ENCODE data around the gene COPE.

The COPE gene

DNA sequence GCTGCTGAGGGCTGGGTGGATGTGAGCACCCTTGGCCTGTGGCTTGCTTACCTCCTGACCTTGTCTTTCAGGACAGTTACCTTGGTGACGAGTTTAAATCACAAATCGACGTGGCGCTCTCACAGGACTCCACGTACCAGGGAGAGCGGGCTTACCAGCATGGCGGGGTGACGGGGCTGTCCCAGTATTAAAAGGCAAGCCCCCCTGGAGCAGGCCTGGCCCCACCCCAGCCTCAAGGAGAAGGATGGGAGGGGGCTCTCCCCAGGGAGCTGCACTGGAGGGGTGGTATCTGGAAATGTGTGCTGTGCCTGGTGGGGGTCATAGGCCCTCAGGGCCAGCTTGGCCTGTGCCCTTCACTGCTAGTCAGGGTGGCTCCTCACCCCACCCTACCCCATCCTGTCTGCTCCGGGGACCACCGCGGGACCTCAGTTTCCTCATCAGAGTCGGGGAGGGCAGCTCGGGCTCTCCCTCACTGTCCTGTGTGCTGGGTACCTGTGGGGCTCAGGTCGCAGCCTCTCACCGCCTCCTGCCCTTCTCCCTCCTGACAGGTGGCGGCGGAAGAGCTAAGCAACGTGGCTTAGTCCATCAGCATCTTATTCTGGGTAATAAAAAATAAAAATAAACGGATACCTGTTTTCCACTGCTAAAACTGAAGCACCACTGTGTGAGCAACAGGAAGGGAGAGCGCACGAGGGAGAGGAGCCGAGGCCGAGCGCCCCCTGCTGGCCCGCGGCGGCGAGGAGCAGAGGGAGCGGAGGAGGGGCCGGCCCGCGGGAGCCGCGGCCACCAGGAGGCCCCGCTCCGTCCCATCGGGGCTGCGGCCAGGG, 53.0 kb downstream of the COPE start:
- DNase-seq = no peak

DNA sequence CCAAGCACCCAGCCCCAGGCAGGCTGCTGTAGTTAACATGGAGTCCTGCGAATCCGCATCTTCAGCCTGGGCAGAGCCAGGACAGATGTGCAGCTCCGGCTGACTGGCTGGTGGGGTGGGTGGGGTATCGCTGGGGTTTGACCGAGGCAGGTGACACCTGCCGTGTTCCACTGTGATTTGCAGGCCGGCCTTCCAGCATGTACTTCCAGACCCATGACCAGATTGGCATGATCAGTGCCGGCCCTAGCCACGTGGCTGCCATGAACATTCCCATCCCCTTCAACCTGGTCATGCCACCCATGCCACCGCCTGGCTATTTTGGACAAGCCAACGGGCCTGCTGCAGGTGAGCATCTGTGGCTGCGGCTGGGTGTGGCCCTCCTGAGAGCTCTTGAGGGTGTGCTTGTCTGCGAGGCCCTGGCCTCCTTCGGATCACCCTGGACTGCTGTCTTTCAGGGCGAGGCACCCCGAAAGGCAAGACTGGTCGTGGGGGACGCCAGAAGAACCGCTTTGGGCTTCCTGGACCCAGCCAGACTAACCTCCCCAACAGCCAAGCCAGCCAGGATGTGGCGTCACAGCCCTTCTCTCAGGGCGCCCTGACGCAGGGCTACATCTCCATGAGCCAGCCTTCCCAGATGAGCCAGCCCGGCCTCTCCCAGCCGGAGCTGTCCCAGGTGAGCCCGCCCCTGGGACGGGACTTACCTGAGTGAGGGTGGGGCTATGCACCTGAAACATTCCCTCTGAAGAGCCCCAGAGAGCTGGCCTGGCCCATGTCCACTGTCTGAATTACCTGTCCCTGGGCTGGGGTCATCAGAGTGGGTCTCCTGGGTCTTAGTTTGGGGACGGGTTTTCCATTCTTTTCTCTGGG, 53.8 kb downstream of the COPE start:
- no peak for DNase-seq

DNA sequence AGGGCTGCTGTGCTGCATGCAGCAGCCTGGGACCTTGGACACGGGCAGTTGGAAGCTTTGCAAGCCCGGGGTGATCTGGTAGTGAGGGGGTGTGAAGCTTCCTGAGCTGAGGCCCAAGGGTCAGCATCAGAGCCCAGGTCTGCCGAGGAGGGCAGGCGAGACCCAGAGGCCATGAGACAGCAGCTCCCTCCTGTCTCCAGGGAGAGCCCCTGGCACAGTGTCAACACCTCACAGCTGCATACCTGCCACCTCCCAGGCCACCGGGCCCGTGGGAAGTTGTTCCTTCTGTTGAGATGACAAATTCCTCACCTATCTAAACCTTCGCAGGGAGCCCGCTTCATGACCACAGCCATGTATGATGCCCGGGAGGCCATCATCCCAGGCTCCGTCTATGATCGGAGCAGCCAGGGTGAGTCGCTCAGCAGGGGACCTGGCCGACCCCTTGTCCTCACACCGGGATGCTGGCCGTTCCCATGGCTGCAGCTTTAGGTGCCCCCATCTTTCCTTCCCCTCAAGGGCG, 55.3 kb downstream of the COPE start:
- DNase-seq = no peak

DNA sequence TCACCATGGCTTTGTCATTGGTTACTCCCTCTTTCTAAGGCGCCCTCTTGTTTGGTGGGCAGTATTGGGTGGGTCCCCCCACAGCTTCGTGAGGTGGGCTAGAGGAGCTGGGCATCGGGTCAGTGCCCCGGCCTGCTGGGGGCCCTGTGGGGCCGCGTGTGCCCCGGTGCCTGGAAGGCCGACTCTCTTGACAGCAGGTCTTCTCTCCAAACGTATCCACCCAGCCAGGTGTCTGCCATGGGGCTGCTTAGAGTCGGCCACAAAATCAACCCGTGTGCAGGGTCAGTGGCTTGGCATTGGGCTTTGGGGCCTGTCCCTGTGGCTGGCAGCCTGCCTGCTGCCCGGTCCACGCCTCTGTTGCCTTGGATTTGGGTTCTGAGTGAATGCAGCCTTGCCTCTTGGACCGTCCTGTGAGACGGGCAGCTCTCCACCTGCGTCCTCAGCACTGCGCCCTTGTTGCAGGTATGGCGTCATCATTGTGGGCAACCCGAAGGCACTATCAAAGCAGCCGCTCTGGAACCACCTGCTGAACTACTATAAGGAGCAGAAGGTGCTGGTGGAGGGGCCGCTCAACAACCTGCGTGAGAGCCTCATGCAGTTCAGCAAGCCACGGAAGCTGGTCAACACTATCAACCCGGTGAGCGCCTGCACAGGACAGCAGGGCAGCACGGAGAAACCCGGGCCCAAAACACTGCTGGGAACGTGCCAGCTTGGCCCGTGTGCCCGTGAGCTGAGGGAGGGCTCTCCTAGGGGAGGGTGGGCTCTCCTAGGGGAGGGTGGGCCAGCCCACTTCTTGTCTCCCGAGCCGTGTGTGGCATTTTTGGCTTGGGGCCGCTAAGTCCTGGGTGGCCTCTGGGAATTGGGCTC, 56.0 kb downstream of the COPE start:
- no peak for DNase-seq

DNA sequence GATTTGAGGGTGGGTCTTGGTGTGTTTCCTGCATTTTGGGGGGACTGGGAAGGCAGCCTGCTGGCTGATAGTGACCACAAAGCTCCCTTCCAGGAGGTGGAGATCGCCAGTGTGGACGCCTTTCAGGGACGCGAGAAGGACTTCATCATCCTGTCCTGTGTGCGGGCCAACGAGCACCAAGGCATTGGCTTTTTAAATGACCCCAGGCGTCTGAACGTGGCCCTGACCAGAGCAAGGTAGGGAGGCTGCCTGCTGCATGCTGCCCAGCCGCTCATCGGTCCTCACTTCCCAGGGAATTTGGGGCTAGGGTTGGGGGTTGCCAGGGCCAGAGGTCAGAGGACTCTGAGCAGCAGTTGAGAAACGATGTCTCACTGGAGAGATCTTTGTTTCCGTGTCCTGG, 57.3 kb downstream of the COPE start:
- DNase-seq = no peak

DNA sequence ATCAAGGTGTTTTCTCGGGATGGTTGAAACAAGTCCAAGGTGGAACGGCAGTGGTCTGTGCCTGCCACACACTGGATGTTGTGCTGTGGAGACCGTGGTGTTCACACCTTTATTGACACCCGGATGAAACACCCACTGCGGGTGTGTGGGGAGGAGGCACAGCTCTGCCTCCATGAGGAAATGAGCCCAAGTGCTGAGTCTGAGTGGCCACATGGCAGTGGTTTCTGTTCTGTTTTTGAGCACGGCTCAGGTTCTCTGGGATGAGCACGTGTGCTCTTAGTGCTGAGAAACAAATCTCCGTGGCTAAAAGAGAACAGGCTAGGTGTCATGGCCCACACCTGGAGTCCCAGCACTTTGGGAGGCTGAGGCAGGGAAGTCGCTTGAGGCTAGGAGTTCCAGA, 58.0 kb downstream of the COPE start:
- no peak for DNase-seq

DNA sequence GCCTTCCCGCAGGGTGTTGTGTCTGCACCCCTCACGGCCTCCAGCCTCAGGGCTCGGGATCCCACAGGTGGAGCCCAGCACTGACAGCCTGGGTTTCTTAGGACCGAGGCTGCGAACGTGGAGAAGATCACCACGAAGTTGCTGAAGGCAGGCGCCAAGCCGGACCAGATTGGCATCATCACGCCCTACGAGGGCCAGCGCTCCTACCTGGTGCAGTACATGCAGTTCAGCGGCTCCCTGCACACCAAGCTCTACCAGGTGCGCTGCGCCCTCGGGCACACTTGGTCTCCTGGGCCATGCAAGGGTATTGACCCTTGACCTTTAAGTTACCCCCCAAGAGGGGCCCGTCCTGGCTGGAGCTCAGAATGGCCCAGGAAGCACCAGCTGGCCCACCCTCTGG, 58.5 kb downstream of the COPE start:
- no peak for DNase-seq

DNA sequence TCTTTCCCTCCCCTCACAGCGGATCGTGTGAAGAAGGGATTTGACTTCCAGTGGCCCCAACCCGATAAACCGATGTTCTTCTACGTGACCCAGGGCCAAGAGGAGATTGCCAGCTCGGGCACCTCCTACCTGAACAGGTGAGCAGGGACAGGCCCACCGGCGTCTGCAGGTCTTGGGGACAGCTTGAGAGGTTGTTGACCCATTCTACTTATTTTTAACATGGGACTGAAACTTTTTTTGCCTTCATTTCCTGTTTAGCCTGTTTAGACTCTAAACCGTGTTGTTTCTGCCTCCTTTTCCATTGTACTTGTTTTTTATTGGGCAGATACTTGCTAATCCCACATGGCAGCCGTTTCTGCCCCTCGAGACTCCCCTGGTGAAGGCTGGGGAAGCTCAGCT, 58.9 kb downstream of the COPE start:
- no peak for DNase-seq

DNA sequence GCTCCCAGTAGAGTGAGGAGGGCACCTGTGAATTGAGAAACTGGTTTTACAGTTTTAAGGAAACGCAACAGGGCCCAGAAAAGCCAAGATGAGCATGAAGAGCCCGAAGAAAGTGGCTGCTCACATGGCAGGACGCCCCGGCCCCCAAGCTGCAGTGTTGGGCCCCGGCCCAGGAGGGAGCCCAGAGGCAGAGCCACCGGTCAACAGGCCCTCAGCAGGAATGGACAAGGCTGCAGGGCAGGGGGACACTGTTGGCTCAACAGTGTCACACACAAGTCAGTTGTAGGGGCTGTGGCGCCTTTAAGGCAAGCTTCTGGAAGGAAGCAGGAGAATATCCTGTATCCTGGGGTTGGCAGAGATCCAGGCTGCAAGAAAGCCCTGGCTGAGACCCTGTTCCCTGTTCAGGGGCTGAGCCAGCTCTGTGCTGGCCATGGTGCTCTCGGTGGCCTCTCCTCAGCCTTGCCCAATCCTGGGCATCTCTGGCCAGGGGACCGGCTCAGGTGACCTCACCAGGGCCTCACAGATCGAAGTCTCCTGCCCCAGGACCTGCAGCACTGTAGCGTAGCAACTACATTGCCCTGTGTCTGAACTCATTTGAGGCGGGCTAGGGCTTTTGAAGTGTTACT, 59.4 kb downstream of the COPE start:
- no peak for DNase-seq

DNA sequence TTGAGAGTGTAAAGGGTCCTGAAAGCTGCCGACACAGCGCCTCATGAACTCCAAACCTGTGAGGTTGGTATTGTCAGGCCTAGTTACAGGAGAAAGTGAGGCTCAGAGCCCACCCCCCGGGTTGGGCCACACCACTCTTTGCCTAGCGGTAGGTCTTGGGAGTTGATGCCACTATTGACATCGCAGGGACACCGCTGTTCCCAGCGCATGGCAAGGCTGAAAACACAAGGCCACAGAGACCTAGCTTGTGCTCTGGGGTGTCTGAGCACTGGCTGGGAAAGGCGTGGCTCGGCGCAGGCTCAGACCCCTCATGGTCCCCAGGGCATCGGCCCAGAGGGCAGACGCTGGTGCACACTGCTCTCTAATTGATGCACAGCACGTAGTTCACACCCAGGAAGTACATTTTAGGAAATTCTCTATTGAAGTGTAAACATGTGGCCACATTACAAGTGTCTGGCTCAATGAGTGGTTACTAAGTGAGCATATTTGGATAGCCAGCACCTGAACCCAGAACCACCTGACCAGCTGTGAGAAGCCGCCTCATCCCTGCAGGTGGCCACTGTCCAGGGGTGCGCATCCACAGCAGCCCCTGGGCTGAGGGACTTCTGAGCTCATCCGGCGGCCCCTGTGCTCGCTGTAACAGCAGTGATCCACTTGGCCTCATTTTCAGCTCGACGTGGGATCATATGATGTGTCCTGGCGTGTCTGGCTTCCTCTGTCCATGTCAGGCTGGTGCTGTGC, 60.1 kb downstream of the COPE start:
- DNase-seq = no peak

DNA sequence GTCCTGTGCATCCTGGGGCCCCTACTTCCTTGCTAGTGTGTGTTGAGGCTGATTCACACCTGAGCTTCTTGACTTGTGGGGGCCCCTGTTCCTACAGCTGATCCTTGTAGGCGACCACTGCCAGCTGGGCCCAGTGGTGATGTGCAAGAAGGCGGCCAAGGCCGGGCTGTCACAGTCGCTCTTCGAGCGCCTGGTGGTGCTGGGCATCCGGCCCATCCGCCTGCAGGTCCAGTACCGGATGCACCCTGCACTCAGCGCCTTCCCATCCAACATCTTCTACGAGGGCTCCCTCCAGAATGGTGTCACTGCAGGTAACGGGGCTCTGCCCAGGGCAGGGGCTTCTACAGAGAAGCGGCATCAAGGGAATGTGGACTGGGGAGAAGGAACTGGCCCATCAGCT, 62.0 kb downstream of the COPE start:
- no peak for DNase-seq

DNA sequence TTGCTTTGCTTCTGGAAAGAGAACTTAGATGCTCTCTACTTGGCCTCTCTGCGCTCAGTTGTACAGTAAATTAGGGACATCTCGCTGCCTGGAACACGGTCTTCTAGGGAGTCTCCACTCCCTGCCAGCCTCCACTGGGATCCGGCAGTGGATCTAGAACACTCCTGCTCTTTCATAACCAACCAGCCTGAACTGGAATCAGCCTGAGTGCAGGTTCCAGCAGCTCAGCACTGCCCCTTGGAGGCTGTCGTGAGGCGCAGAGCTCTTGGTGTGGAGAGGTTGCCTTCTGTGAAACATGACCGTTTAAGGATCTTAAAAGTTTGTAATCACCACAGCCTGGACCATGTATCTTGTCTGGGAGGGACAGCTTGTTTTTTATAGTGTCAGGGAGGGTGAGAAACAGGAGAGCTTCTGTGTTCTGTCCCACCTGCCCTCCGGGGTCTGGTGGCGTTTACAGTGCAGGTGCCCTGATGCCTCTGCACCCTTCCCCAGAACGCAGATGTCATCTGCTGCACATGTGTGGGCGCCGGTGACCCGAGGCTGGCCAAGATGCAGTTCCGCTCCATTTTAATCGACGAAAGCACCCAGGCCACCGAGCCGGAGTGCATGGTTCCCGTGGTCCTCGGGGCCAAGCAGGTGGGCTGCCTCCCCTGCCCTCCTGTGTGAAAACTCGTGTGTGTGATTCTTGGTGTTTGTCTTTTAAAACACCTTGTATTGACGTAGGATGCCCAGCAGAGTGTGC, 62.6 kb downstream of the COPE start:
- DNase-seq = no peak

DNA sequence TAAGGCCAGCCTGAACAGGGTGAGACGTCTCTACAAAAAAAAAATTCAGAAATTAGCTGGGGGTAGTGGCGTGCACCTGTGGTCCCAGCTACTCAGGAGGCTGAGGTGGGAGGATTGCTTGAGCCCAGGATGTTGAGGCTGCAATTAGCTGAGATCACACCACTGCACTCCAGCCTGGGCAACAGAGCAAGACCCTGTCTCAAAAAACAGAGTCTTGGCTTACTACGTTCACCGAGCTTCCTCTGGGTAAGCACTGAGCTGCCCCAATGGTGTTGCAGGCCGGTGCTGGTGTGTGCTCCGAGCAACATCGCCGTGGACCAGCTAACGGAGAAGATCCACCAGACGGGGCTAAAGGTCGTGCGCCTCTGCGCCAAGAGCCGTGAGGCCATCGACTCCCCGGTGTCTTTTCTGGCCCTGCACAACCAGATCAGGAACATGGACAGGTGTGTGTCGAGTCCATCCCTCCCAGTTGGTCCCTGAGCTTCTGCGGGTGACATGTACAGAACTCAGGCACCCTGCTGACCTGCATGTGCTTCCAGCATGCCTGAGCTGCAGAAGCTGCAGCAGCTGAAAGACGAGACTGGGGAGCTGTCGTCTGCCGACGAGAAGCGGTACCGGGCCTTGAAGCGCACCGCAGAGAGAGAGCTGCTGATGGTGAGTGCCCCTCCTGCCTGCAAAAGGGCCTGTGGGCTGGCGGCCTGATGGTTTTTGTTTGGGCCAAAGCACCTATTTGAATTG, 63.4 kb downstream of the COPE start:
- DNase-seq = no peak

DNA sequence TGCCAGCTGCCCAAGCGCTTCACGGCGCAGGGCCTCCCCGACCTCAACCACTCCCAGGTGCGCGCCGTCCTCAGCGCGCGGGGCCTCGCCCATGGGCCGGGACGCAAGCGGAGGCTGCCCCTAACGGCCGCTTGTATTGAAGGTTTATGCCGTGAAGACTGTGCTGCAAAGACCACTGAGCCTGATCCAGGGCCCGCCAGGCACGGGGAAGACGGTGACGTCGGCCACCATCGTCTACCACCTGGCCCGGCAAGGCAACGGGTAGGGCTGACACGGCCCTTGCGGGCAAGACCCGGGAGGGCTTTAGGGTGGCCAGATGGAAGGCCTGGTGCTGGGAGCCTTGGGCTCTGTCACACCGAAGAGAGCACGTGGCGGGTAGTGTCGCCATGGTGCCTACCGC, 64.2 kb downstream of the COPE start:
- DNase-seq = no peak

DNA sequence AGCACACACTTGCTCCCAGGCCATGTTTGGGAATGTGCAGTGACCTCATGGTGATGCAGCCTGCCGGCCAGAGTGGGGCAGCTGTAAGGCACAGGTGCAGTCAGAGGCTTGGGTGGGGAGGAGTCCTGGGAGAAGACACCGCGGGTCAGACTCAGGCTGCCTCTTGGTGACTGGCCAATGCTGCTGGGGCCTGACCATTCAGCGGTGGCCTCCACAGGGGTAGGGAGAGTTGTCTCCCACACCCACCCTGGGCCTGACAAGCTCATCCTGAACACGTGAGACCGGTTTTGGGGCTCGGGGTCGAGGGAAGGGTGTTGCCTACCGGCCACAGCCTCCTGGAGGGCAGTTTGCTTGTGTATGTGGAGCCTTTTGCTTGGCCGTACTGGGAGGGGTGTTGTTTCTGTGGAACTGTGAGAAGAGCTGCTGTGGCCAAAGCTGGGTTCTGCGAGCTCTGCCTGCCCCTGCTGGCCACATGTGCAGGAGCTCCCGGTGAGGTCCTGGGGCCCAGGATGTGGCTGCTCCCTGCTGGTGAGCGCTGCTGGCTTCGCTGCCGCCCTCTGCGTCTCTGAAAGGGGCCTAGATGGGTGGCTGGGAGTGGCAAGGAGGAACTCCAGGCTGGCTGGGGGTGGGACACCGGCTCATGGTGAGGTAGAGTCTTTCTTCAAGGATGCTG, 65.3 kb downstream of the COPE start:
- DNase-seq = no peak

DNA sequence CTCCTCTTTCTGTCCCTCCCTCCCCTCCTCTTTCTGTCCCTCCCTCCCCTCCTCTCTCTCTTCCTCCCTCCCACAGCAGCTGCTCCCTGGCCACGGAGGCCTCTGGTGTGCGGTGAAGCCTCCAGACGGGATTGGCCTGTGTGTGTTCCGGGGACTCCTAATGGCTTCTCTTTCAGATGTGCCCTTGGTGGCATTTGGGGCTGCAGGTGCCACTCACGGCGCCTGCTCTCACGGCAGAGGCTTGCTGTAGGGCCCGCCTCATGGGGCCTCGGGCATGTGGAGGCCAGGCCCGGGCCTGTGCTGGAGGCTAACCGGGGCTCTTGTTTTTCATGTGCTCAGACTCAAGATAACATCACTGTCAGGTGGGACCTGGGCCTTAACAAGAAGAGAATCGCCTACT, 66.5 kb downstream of the COPE start:
- no peak for DNase-seq

DNA sequence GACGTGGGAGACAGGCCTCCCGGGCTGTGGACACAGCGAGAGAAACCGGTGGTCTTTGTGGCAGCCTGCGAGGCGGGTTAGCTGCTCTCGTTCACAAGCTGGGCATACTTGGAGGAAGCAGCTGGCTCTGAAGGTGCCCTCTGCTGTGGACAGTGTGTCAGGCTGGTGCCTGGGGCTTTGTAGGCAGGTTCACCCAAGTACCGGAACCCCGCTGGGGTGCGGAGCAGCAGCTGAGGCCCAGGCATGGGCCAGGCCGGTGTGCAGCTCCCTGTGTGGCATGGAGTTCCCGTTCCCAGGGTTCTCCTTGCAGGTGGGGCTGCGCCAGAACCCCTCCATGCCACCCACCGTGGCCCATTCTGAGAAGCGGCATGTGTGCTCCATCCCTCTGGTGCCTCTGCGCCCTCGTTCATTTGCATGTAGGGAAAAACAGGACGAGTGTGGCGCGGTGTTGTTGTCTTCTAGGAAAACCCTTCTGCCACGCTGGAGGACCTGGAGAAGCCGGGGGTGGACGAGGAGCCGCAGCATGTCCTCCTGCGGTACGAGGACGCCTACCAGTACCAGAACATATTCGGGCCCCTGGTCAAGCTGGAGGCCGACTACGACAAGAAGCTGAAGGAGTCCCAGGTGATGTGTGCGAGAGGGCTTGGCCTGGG, 67.4 kb downstream of the COPE start:
- DNase-seq = no peak

DNA sequence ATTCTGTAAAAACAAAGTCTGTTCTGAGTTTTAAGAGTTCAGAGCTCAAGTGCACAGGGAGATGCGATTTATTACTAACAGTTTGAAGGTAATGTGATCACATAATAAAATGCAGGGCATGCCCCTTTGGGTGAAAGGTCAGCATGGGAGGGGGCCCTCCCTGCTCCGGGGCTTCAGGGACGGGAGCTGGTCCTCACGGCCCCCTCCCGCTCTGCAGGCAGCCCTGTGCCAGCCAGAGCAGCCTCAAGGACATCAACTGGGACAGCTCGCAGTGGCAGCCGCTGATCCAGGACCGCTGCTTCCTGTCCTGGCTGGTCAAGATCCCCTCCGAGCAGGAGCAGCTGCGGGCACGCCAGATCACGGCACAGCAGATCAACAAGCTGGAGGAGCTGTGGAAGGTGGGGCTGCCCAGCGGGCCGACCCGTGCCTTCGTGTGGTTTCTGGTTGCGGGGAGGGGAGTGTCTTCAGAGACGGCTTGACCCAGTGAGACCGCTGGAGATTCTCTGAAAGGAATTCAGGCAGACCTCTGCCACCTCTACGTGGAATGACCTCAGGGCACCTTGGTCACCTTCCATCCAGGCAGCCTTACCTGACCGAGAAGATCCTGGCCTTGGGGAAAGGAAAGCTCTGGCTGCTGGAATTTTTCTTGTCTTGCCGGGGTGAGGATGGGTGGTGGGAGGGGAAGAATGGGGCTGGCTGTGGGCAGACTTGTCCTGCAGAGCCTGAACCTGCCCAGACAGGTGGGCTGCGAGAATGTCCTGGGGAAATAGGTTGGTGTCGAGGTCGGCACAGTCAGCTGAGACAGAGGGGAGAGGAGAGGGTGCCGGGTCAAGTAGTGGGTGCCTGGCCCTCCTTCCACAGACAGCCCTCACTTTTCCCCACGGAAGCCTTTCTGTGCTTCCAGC, 68.5 kb downstream of the COPE start:
- no peak for DNase-seq

Measured in GF-D8 (cell line).